ENCODE measurements around the gene PEAR1. TPM values are rescaled to one million over a fixed set of nuclear protein-coding genes. Genes with fewer than 3 reads are reported as not detected.

PEAR1 gene, protein sequence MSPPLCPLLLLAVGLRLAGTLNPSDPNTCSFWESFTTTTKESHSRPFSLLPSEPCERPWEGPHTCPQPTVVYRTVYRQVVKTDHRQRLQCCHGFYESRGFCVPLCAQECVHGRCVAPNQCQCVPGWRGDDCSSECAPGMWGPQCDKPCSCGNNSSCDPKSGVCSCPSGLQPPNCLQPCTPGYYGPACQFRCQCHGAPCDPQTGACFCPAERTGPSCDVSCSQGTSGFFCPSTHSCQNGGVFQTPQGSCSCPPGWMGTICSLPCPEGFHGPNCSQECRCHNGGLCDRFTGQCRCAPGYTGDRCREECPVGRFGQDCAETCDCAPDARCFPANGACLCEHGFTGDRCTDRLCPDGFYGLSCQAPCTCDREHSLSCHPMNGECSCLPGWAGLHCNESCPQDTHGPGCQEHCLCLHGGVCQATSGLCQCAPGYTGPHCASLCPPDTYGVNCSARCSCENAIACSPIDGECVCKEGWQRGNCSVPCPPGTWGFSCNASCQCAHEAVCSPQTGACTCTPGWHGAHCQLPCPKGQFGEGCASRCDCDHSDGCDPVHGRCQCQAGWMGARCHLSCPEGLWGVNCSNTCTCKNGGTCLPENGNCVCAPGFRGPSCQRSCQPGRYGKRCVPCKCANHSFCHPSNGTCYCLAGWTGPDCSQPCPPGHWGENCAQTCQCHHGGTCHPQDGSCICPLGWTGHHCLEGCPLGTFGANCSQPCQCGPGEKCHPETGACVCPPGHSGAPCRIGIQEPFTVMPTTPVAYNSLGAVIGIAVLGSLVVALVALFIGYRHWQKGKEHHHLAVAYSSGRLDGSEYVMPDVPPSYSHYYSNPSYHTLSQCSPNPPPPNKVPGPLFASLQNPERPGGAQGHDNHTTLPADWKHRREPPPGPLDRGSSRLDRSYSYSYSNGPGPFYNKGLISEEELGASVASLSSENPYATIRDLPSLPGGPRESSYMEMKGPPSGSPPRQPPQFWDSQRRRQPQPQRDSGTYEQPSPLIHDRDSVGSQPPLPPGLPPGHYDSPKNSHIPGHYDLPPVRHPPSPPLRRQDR
- total RNA-seq, result not detected

DNA sequence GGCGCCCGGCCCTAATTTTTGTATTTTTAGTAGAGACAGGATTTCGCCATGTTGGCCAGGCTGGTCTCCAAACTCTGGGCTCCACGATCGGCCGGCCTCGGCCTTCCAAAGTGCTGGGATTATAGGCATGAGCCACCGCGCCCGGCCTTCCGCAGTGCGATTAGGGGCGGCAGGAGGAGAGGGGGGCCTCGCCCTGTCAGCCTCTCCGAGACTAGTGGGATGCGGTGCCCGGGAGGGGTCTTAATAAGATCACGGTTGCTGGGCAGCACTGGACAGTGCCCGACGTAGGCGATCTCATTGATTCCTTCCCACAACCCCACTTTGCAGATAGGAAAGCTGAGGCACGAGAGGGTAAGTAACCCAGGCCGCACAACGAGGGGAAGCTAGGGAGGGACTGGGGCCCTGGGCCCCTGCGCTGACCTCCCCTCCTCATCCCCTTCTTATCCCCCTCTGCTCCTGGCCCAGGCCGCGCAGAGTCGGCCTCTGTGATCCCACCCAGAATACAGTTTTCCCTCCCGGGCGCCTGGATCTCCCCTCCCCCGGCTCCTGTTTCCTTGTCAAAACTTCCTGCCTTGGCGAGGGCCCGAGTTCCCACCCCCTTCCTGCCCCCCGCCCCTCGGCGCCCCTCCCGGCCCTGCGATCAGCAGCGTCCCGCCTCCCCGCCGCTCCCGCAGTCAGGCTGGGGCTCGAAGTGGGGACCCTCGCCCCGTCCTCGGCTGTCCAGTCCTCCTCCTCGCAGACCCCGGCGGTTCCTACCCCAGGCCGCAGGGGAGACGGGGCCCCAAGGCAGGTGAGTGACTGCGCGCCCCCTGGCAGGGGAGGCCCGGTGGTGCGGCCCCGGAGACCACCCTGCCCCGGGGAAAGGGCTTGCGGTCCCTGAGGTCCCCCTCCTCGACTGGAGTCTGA lies at the start of gene PEAR1:
Gene PEAR1 (plus strand): TSS at position 671 of the 906 bp plus-strand sequence. CDS start 10,209 bp downstream, outside the sequence.
- intact Hi-C loops (cut with DNase I, micrococcal nuclease), result loop anchor here in 1 of 2 experiments (5.0 kb wide), 1 partner anchor 69 kb away; no protein-coding TSS in a partner anchor
- H3K27me3 Mint-ChIP-seq, result peaks cover 42% of the 10 kb centered on the region
- no peak within 1 kb of the TSS for H3K27ac Mint-ChIP-seq
- POLR2A ChIA-PET, result no interaction called here
- DNase-seq (no peak), ATAC-seq (no peak)
- CTCF ChIA-PET, result interaction anchor here (0.6 to 5.3 kb wide), 14 partner anchors 8 to 214 kb away, joined by 3 to 76 read pairs (median 4); partner anchors contain the start of genes INSRR and NTRK1
- H3K9me3 Mint-ChIP-seq (ENCODE audit: low read depth), result no peaks in the 10 kb centered on the region
- H3K4me3 Mint-ChIP-seq, result peak within 1 kb of the TSS; percentile 55
- H3K36me3 Mint-ChIP-seq (ENCODE audit: low read depth), result no peaks in the 10 kb centered on the region
- H3K4me1 Mint-ChIP-seq, result peaks cover 14% of the 10 kb centered on the region

DNA sequence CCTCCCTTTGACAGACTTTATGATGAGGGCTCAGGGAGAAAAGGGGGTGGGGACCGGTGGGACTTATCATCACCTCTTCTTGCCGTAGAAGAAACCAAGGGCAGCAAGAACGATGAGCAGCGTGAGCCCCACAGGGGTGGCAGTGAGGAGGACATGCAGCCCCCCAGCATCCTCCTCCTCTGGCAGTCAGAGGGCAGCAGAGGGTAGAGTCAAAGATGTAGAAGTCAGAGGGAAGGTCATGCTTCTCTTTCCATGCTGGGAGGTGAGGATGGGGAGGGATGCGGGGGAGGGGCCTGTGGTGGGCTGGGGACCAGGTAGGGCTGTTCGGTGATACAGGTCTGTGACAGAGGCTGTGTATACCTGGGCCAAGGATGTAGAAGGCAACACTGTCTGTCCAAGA lies 49.4 kb upstream of the PEAR1 start:
- intact Hi-C loops (cut with DNase I, micrococcal nuclease), result no loop called here
- H3K27me3 Mint-ChIP-seq, result peaks cover 49% of the 10 kb centered on the region
- ChIA-PET POLR2A (no interaction called here), CTCF (interaction anchor here (0.7 to 1.3 kb wide), 2 partner anchors 16 to 62 kb away, joined by 3 to 4 read pairs; partner anchors contain the start of gene NTRK1)
- no peak for ATAC-seq
- H3K4me1 Mint-ChIP-seq, result peaks cover 20% of the 10 kb centered on the region
- no peaks in the 10 kb centered on the region for H3K9me3 Mint-ChIP-seq (ENCODE audit: low read depth)
- no peak overlapping the region for H3K27ac Mint-ChIP-seq
- H3K36me3 Mint-ChIP-seq (ENCODE audit: low read depth), result no peaks in the 10 kb centered on the region
- DNase-seq, result no peak
- H3K4me3 Mint-ChIP-seq, result no peak overlapping the region

DNA sequence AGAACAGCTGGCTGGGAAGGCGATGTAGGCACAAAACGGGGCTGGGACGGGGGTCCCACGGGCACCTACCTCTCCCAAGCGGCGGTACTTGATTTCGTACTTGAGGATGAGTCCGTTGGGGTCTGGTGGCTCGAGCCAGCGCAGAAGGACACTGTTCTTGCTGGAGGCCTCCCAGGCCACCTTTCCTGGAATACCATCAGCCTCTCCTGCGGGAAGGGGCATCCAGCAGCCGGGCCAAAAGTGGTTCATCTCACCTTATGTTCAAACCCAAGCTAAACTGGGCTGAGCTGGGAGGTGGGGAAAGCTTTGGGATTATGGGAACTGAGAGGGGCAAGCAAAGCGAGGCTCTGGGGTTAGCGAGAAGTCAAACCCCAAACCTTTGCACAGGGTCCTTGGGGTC lies 48.9 kb upstream of the PEAR1 start:
- CTCF ChIA-PET, result interaction anchor here (0.7 to 1.3 kb wide), 3 partner anchors 15 to 155 kb away, joined by 3 to 4 read pairs (median 3); partner anchors contain the start of gene NTRK1
- intact Hi-C loops (cut with DNase I, micrococcal nuclease), result no loop called here
- no peak for ATAC-seq
- H3K9me3 Mint-ChIP-seq (ENCODE audit: low read depth), result no peaks in the 10 kb centered on the region
- H3K27me3 Mint-ChIP-seq, result peaks cover 48% of the 10 kb centered on the region
- peaks cover 21% of the 10 kb centered on the region for H3K4me1 Mint-ChIP-seq
- no peak overlapping the region for H3K27ac Mint-ChIP-seq
- POLR2A ChIA-PET, result no interaction called here
- no peak for DNase-seq
- H3K4me3 Mint-ChIP-seq, result no peak overlapping the region
- H3K36me3 Mint-ChIP-seq (ENCODE audit: low read depth), result no peaks in the 10 kb centered on the region

DNA sequence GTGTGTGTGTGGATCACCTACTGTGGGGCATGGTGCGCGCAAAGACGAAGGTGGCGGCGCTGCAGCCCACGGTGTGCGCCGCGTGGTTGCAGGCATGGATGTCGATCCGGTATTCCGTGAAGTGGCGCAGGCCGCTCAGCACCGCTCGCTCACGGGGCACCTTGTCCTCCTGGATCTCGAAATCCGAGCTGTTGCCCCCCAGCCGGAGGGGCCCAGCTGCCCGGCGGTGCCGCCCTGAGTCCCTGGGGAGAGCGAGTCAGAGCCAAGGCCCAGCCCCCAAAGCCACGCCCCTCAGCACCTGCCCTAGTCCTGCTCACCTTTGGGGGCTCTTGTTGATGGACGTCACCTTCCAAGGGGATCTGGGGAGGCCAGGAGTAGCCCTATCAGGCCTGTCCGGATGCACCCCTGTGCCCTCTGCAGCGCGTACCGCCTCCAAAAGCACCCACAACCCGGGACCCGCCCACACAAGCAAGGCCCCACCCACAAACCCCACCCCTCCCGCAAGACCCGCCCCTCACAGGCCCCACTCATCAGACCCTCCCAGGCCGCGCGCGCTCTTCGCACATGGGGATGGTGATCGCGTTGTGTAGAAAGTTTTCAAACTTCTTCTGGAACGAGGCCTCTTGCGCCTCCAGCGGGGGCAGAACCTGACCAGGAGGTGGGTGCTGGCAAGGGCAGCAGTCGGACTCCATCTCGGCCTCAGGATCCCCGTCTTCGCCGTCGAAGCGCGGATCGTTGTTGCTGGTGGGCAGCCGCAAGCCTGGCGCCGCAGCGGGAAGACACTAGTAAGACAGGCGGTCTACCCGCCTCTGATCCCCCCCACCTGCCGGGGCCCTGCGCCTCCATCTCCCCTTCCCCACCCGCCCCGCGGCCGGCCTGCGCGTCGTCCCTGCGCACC lies 48.2 kb upstream of the PEAR1 start:
- Mint-ChIP-seq H3K36me3 (ENCODE audit: low read depth) (no peaks in the 10 kb centered on the region), H3K27me3 (peaks cover 46% of the 10 kb centered on the region), H3K9me3 (ENCODE audit: low read depth) (no peaks in the 10 kb centered on the region), H3K4me3 (peak overlapping the region; percentile 13), H3K4me1 (peaks cover 21% of the 10 kb centered on the region), H3K27ac (no peak overlapping the region)
- ChIA-PET POLR2A (no interaction called here), CTCF (interaction anchor here (0.7 to 5.9 kb wide), 4 partner anchors 15 to 155 kb away, joined by 3 to 51 read pairs (median 4); partner anchors contain the start of genes INSRR and NTRK1)
- DNase-seq (peak; percentile 63), ATAC-seq (peak; percentile 35)
- intact Hi-C loops (cut with DNase I, micrococcal nuclease), result no loop called here

DNA sequence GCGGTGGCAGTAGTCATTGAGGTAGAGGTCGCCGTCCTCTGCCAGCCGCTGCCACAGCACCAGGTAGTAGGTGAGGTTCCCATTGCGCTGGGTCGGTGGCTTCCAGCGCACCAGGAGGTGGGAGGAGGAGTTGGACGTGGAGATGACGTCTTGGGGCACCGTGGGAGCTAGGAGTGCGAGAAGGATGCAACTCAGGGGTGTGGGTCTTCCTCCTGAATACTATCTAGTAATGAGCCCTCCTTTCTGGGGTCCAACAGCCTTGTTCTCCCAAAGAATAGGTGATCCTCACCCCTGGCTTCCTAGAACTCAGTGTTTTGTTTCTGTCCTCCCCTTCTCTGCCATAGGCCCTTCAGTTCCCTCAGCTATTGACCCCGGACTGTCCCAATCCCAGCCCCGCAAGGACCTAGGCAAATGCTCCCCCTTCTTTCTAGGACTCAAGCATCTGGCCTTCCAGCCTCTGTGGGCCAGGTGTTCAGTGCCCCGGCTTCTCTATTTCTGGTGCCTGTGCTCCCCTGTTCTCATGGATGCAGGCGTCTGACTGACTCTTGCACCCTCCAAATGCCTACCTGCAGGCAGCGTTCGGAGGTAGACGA lies 47.5 kb upstream of the PEAR1 start:
- Mint-ChIP-seq H3K27ac (no peak overlapping the region), H3K27me3 (peaks cover 44% of the 10 kb centered on the region), H3K36me3 (ENCODE audit: low read depth) (no peaks in the 10 kb centered on the region), H3K4me3 (no peak overlapping the region), H3K9me3 (ENCODE audit: low read depth) (no peaks in the 10 kb centered on the region), H3K4me1 (peaks cover 21% of the 10 kb centered on the region)
- ChIA-PET POLR2A (no interaction called here), CTCF (interaction anchor here (0.8 to 5.9 kb wide), 5 partner anchors 15 to 80 kb away, joined by 3 to 51 read pairs (median 3); partner anchors contain the start of genes INSRR and NTRK1)
- intact Hi-C loops (cut with DNase I, micrococcal nuclease), result no loop called here
- no peak for ATAC-seq
- no peak for DNase-seq

DNA sequence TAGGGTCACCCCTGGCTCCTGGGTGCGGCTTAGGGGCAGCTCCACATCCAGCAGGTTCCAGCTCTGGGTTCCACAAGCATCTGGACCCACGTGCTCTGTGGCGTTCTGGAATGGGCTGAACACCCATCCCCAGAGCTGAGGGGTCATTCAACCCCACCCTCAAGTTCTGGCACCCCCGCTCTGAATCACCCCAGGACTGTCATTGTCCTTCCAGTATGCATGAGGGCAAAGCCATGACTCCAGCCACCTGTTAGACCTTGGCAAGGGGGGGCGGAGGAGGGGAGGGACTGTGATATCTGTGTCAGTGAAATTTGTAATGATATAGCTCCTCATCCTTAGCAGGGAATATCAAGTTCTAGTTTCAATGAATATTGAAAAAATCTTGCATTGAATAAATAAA lies 46.9 kb upstream of the PEAR1 start:
- H3K27me3 Mint-ChIP-seq, result peaks cover 42% of the 10 kb centered on the region
- CTCF ChIA-PET, result interaction anchor here (0.8 to 5.9 kb wide), 5 partner anchors 14 to 79 kb away, joined by 3 to 51 read pairs (median 3); partner anchors contain the start of genes INSRR and NTRK1
- ATAC-seq, result no peak
- H3K27ac Mint-ChIP-seq, result no peak overlapping the region
- H3K4me1 Mint-ChIP-seq, result peaks cover 21% of the 10 kb centered on the region
- POLR2A ChIA-PET, result no interaction called here
- H3K9me3 Mint-ChIP-seq (ENCODE audit: low read depth), result no peaks in the 10 kb centered on the region
- no peak for DNase-seq
- intact Hi-C loops (cut with DNase I, micrococcal nuclease), result no loop called here
- no peaks in the 10 kb centered on the region for H3K36me3 Mint-ChIP-seq (ENCODE audit: low read depth)
- no peak overlapping the region for H3K4me3 Mint-ChIP-seq

DNA sequence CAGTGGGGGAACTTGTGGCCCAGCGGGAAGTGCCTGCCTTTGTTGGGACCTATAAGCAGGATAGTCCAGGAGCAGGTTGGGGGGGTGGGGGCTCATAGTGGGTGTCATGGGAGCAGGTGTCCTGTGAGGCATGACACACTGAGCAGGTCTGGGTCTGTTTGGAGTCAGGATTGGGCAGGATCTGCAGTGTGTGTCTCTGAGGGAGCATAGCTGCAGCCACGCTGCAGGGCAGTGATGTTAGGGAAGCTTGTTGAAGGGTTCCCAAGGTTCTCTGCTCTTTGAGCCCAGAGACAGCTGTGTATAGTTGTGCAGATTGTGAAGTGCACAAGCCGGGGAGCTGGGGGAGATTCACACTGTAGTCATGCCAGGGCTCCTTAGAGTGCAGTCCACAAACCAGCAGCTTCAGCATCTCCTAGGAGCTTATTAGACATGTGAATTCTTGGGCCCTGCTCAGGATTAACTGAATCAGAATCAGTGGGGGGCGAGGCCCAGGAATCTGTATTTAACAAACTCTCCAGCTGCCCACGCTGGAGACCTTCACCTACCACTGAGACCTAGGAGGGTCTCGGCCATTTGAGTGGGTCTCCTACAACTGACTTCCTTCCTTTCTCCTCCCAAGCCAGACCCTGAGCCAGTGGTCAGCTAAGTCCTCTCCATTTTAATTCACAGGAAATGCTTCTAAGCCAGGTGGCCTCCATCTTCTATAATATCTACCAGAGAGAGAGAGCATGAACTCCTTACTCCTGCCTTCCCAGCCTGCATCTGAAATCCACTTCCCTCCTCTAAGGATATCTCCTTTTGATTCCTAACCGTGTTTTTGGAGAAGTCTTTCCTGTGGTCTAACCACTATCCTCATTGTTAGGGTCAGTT lies 45.7 kb upstream of the PEAR1 start:
- Mint-ChIP-seq H3K9me3 (ENCODE audit: low read depth) (no peaks in the 10 kb centered on the region), H3K27ac (no peak overlapping the region), H3K36me3 (ENCODE audit: low read depth) (no peaks in the 10 kb centered on the region), H3K27me3 (peaks cover 37% of the 10 kb centered on the region), H3K4me1 (peaks cover 21% of the 10 kb centered on the region), H3K4me3 (no peak overlapping the region)
- intact Hi-C loops (cut with DNase I, micrococcal nuclease), result no loop called here
- POLR2A ChIA-PET, result no interaction called here
- no peak for DNase-seq
- ATAC-seq, result no peak
- CTCF ChIA-PET, result interaction anchor here (0.6 to 5.9 kb wide), 7 partner anchors 9 to 119 kb away, joined by 3 to 51 read pairs (median 4); partner anchors contain the start of genes INSRR, ISG20L2, METTL25B and NTRK1

DNA sequence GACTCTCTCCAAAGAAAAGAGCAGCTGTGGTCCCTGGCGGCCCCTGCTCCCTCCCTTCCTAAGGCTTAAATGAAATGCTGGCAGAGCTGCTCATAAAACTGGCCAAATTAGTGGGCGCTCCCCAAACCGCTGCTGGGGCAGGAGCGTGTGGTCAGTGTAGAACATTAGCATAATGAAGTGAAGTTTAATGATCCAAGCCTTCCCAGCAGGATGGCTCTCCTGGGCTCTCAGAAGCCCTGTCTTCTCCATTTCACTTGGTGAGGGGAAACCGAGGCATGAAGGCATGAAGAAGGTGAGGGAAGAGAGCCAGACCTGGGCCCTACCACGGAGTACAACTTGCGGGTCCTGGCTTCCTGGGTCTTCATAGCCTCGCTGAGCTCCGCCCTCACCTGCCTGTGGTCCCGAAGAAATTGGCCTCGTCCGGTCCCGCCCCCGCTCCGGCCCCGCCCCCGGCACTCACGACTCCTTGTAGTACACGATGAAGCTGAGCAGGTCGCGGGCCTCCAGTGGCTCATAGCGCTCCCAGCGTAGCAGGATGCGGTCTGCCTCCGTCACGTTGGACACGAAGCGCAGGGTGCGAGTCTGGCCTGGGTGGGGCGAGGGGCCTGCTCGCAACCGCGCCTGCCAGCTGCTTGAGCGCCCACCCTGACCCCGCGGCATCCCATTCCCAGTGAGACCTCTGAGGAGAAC lies 44.9 kb upstream of the PEAR1 start:
- Mint-ChIP-seq H3K4me1 (peaks cover 21% of the 10 kb centered on the region), H3K9me3 (ENCODE audit: low read depth) (no peaks in the 10 kb centered on the region), H3K27me3 (peaks cover 33% of the 10 kb centered on the region), H3K27ac (peak overlapping the region; percentile 40), H3K36me3 (ENCODE audit: low read depth) (no peaks in the 10 kb centered on the region), H3K4me3 (peak overlapping the region; percentile 53)
- intact Hi-C loops (cut with DNase I, micrococcal nuclease), result no loop called here
- POLR2A ChIA-PET, result interaction anchor here (0.7 kb wide), 1 partner anchor 41 kb away, joined by 3 read pairs; no protein-coding TSS in a partner anchor
- ATAC-seq (peak; percentile 93), DNase-seq (peak; percentile 89)
- CTCF ChIA-PET, result interaction anchor here (0.6 to 5.9 kb wide), 6 partner anchors 9 to 120 kb away, joined by 3 to 51 read pairs (median 4); partner anchors contain the start of genes INSRR, ISG20L2, METTL25B and NTRK1
